Right lobe of liver (tissue), 4 donors: ENCODE measurements around the gene QSOX1.

Source experiments
- CTCF ChIP-seq, 4 donors: fragments of 200-600 bp in 3 of 4; fragments of 450-650 bp in 1 of 4; IDR thresholded peaks; one replicate each; pipeline versions ENCODE4 v1.5.1 to v1.8.0; 2016 to 2022; ENCODE audit warnings: antibody characterized with exemption in 4 of 4, mild to moderate bottlenecking in 2 of 4
- POLR2A ChIP-seq: fragments of 450-650 bp; IDR thresholded peaks from one replicate; pipeline ENCODE4 v1.6.1; 2017; ENCODE audit warnings: antibody characterized with exemption, mild to moderate bottlenecking
- donor health status: DM: no; HTN: no; CAD: no.
- donor health status: DM: no; HTN: no; CAD: no.
- donor health status: DM: no; HTN: yes; CAD: no.

DNA sequence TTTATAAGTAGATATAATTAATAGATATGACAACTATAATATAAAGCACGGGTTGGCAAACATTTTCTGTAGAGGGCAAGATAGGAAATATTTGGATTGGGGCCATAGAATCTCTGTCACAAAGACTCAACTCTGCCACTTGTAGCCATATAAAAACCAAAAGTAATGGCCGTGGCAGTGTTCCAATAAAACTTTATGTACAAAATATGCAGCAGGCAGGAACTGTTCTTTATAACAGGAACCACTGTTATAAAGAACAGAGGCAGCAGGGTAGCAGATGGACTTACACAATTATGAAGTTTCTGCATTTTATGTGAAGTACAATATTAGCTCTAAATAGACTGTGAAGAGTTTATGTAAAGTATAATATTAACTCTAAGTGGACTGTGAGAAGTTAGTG, 16.9 kb upstream of the QSOX1 start:
- TF ChIP-seq CTCF (IDR thresholded peaks at IDR 0.05), result no peak
- TF ChIP-seq POLR2A, result no peak
